Breast epithelium (tissue), 3 donors: ENCODE data around the gene RCOR1.
"Not testable (repeated sequence)": the region's sequence is repeated elsewhere in the genome, so short reads cannot be mapped to it uniquely, and the experiment has no call there.

Experiments used
- CTCF ChIP-seq, 3 donors: fragments of 450-650 bp; IDR thresholded peaks; one replicate each; pipeline ENCODE4 v1.5.1; 2016 to 2017; ENCODE audit warnings: antibody characterized with exemption in 3 of 3, mild to moderate bottlenecking in 3 of 3, moderate library complexity in 3 of 3
- POLR2A ChIP-seq: fragments of 450-650 bp; IDR thresholded peaks from one replicate; pipeline ENCODE4 v1.6.1; 2016; ENCODE audit warnings: antibody characterized with exemption, mild to moderate bottlenecking, moderate library complexity
- POLR2AphosphoS5 ChIP-seq, 3 donors: sonication (generic); formaldehyde crosslinking; IDR thresholded peaks; one replicate each; pipeline ENCODE4 v1.6.1; 2017; ENCODE audit warnings: antibody characterized with exemption in 3 of 3

- not testable (repeated sequence) for TF ChIP-seq CTCF (IDR thresholded peaks at IDR 0.05); POLR2A; POLR2AphosphoS5 (IDR thresholded peaks at IDR 0.05)
Measured at GRCh38 chr14:102765770-102766169, 173.3 kb downstream of the RCOR1 start.
